Hepatocyte (in vitro differentiated cells): Measurements from ENCODE around the gene MAGEC1.

Experiments
- CTCF ChIP-seq: fragments of 200-600 bp; sonication (generic); IDR thresholded peaks from 2 replicates; pipeline ENCODE4 v1.5.1; 2016; ENCODE audit warnings: antibody characterized with exemption, mild to moderate bottlenecking; ENCODE audit not compliant: poor library complexity
- EZH2 ChIP-seq: fragments of 200-600 bp; sonication (generic); IDR thresholded peaks from 2 replicates; pipeline ENCODE4 v1.6.1; 2016; ENCODE audit warnings: antibody characterized with exemption, mild to moderate bottlenecking, borderline replicate concordance

DNA sequence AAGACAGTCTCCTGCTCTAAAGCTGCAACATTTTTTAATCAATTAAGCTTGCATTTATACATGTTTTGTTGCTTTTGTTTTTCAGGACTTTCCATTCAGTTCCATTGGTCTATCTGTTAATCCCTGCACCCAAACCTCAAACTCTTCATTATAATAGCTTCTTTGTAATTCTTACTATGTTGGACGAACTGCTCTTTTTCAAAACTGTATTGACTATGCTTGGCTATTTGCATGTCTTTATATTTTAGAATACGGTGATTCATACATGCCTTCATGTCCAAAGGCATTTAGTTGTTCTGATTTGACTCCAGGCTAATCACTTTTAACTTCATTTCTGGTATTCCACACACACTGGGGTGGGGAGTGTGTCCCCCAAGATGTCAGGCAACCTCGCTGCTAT, 14.1 kb downstream of the MAGEC1 start:
- no peak for TF ChIP-seq CTCF
- TF ChIP-seq EZH2: no peak
